Stromal cell of bone marrow (primary cell): Measurements from ENCODE around the gene NADSYN1.
"Not testable (repeated sequence)": the region's sequence is repeated elsewhere in the genome, so short reads cannot be mapped to it uniquely, and the experiment has no call there.

Source experiments
- DNase-seq: peaks from one replicate; pipeline ENCODE4 v3.0.0-alpha.2; 2012; ENCODE audit warnings: low read depth

Gene NADSYN1

GRCh38 chr11:71526796-71527575 lies 74.0 kb downstream of the NADSYN1 start, which contains the start of gene KRTAP5-7:
Gene KRTAP5-7 (plus strand): TSS chr11:71527267. CDS start chr11:71527301, 34 bp downstream.
- DNase-seq = not testable (repeated sequence)

- no peak for DNase-seq
Measured at GRCh38 chr11:71527576-71528210, 74.7 kb downstream of the NADSYN1 start.

- no peak for DNase-seq
Measured at GRCh38 chr11:71530602-71531001, 77.6 kb downstream of the NADSYN1 start.

GRCh38 chr11:71532036-71532610 lies 79.1 kb downstream of the NADSYN1 start:
- DNase-seq = no peak

- DNase-seq = not testable (repeated sequence)
Measured at GRCh38 chr11:71534711-71535608, 82.0 kb downstream of the NADSYN1 start.

- no peak for DNase-seq
Measured at GRCh38 chr11:71535825-71536224, 82.8 kb downstream of the NADSYN1 start.

GRCh38 chr11:71537537-71537936 lies 84.5 kb downstream of the NADSYN1 start:
- no peak for DNase-seq

GRCh38 chr11:71537977-71538665 lies 85.1 kb downstream of the NADSYN1 start, which contains the start of gene KRTAP5-8:
Gene KRTAP5-8 (plus strand): TSS chr11:71538025. CDS start chr11:71538056, 31 bp downstream.
- not testable (repeated sequence) for DNase-seq

GRCh38 chr11:71538666-71538990 lies 85.6 kb downstream of the NADSYN1 start:
- no peak for DNase-seq

GRCh38 chr11:71539017-71539416 lies 86.0 kb downstream of the NADSYN1 start:
- DNase-seq = no peak

GRCh38 chr11:71539971-71540370 lies 87.0 kb downstream of the NADSYN1 start:
- DNase-seq = not testable (repeated sequence)

- DNase-seq = not testable (repeated sequence)
Measured at GRCh38 chr11:71540521-71541304, 87.7 kb downstream of the NADSYN1 start.

- DNase-seq = no peak
Measured at GRCh38 chr11:71542382-71542781, 89.4 kb downstream of the NADSYN1 start.

GRCh38 chr11:71542879-71543777 lies 90.1 kb downstream of the NADSYN1 start:
- peak; percentile 4 for DNase-seq

GRCh38 chr11:71543866-71544265 lies 90.9 kb downstream of the NADSYN1 start:
- no peak for DNase-seq

- DNase-seq = no peak
Measured at GRCh38 chr11:71544525-71545214, 91.7 kb downstream of the NADSYN1 start.

- no peak for DNase-seq
Measured at GRCh38 chr11:71545405-71545966, 92.5 kb downstream of the NADSYN1 start.

GRCh38 chr11:71548120-71548519 lies 95.1 kb downstream of the NADSYN1 start, which contains the start of gene KRTAP5-9:
Gene KRTAP5-9 (plus strand): TSS chr11:71548420. CDS start chr11:71548658, 238 bp downstream.
- no peak for DNase-seq
